Measurements from ENCODE around the gene SPR.

Gene SPR

GRCh38 chr2:72848436-72849137, 38.6 kb upstream of the SPR start:
- H3K4me3 ChIP-seq (replicated peaks; ENCODE audit: low read depth, low read length), result no peak overlapping the region
- no peak for DNase-seq (ENCODE audit: low read depth)
- TF ChIP-seq CTCF (IDR thresholded peaks at IDR 0.05; ENCODE audit: low read length, missing control alignments), result no peak

GRCh38 chr2:72849138-72849462, 38.1 kb upstream of the SPR start:
- DNase-seq (ENCODE audit: low read depth), result no peak
- TF ChIP-seq CTCF (IDR thresholded peaks at IDR 0.05; ENCODE audit: low read length, missing control alignments), result no peak
- no peak overlapping the region for H3K4me3 ChIP-seq (replicated peaks; ENCODE audit: low read depth, low read length)

GRCh38 chr2:72851333-72851732, 35.9 kb upstream of the SPR start:
- DNase-seq (ENCODE audit: low read depth), result no peak
- TF ChIP-seq CTCF (IDR thresholded peaks at IDR 0.05; ENCODE audit: low read length, missing control alignments), result no peak

GRCh38 chr2:72859831-72860262, 27.4 kb upstream of the SPR start:
- peak; percentile 69 for TF ChIP-seq CTCF (IDR thresholded peaks at IDR 0.05; ENCODE audit: low read length, missing control alignments)
- no peak overlapping the region for H3K4me3 ChIP-seq (replicated peaks; ENCODE audit: low read depth, low read length)
- DNase-seq (ENCODE audit: low read depth), result peak; percentile 74

More at GRCh38 chr2:72851333-72851732, 35.9 kb upstream of the SPR start:
- no peak overlapping the region for H3K4me3 ChIP-seq (replicated peaks; ENCODE audit: low read depth, low read length)

GRCh38 chr2:72862239-72862988, 24.8 kb upstream of the SPR start:
- H3K4me3 ChIP-seq (replicated peaks; ENCODE audit: low read depth, low read length), result peak overlapping the region; percentile 27
- peak; percentile 93 for DNase-seq (ENCODE audit: low read depth)
- peak; percentile 100 for TF ChIP-seq CTCF (IDR thresholded peaks at IDR 0.05; ENCODE audit: low read length, missing control alignments)

- no peak overlapping the region for H3K4me3 ChIP-seq (replicated peaks; ENCODE audit: low read depth, low read length)
- no peak for TF ChIP-seq CTCF (IDR thresholded peaks at IDR 0.05; ENCODE audit: low read length, missing control alignments)
- DNase-seq (ENCODE audit: low read depth), result no peak
Measured at GRCh38 chr2:72863046-72863445, 24.2 kb upstream of the SPR start.
